ENCODE results near the gene KANTR. TPM values are rescaled to one million over a fixed set of nuclear protein-coding genes. Genes with fewer than 3 reads are reported as not detected.

KANTR gene
- total RNA-seq, 2 experiments from 2014 or later: 6.2 to 6.8 TPM

DNA sequence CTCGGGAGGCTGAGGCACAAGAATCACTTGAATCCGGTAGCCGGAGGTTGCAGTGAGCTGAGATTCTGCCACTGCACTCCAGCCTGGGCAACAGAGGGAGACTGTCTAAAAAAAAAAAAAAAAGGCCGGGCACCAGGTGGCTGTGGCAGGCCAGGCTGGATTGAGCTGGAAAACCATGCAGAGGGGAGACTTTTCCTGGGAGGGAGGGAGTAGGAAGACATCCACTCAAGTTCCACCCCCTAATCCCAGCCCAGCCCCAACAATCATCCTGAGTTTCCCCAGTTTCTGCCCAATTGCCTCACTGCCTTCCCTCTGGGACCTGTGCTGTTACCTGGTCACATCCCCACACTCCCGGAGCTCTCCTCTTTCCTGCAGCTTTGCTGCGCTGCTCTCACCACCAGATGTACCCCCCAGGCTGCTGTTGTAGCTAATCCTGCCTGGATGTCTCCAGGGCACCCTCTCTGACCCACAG, 20.8 kb upstream of the KANTR start:
- TF ChIP-seq, protein P1, sequence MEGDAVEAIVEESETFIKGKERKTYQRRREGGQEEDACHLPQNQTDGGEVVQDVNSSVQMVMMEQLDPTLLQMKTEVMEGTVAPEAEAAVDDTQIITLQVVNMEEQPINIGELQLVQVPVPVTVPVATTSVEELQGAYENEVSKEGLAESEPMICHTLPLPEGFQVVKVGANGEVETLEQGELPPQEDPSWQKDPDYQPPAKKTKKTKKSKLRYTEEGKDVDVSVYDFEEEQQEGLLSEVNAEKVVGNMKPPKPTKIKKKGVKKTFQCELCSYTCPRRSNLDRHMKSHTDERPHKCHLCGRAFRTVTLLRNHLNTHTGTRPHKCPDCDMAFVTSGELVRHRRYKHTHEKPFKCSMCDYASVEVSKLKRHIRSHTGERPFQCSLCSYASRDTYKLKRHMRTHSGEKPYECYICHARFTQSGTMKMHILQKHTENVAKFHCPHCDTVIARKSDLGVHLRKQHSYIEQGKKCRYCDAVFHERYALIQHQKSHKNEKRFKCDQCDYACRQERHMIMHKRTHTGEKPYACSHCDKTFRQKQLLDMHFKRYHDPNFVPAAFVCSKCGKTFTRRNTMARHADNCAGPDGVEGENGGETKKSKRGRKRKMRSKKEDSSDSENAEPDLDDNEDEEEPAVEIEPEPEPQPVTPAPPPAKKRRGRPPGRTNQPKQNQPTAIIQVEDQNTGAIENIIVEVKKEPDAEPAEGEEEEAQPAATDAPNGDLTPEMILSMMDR (IDR thresholded peaks at IDR 0.05): no peak
- Histone ChIP-seq H3K36me3 (ENCODE audit: insufficient read depth, low read length) (no peaks in the 10 kb centered on the region), H3K27ac (ENCODE audit: low read depth in 1 of 2, low read length in 2 of 2) (no peak overlapping the region), H3K4me3 (ENCODE audit: low read length) (no peak overlapping the region), H3K27me3 (ENCODE audit: control insufficient read depth in 1 of 2, insufficient read depth in 2 of 2, low read length in 2 of 2) (no peaks in the 10 kb centered on the region), H3K4me1 (ENCODE audit: insufficient read depth, low read length) (peaks cover 11% of the 10 kb centered on the region), H3K9me3 (ENCODE audit: control insufficient read depth in 1 of 2, insufficient read depth in 1 of 2, low read length in 2 of 2) (peaks cover 0 to 4% of the 10 kb centered on the region in 2 experiments)
- ChIA-PET POLR2A (interaction anchor here (2.1 to 2.7 kb wide), 2 partner anchors 9 to 16 kb away, joined by 10 to 31 read pairs; partner anchors contain the start of gene TSPYL2), CTCF (interaction anchor here (2.0 kb wide), 1 partner anchor 11 kb away, joined by 4 read pairs; no protein-coding TSS in a partner anchor)
- Mint-ChIP-seq H3K27ac (no peak overlapping the region), H3K4me3 (peak overlapping the region; percentile 79), H3K4me1 (ENCODE audit: low read depth) (peaks cover 17% of the 10 kb centered on the region), H3K27me3 (no peaks in the 10 kb centered on the region), H3K9me3 (no peaks in the 10 kb centered on the region), H3K36me3 (ENCODE audit: low read depth) (no peaks in the 10 kb centered on the region)
- ATAC-seq (ENCODE audit: poor library complexity) (no peak), DNase-seq (no peak)
- intact Hi-C loops (cut with DNase I, micrococcal nuclease): no loop called here

DNA sequence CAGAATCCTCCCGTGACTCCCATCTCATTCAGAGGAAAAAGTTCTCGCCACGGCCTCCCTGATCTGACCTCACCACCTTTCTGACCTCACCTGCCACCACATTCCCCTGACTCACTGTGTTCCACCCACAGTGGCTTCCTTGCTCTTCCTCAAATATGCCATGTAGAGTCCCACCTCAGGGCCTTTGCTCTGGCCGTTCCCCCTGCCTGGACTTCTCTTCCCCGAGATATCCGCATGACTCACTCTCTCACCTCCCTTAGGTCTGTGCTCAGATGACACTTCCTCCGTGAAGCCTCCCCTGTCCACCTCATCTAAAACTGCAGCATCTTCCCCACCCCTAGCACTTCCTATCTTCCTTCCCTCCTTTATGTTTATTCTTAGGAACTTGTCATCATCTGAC, 18.9 kb upstream of the KANTR start:
- Histone ChIP-seq H3K27me3 (ENCODE audit: control insufficient read depth in 1 of 2, insufficient read depth in 2 of 2, low read length in 2 of 2) (no peaks in the 10 kb centered on the region), H3K9me3 (ENCODE audit: control insufficient read depth in 1 of 2, insufficient read depth in 1 of 2, low read length in 2 of 2) (peaks cover 0 to 4% of the 10 kb centered on the region in 2 experiments), H3K4me1 (ENCODE audit: insufficient read depth, low read length) (peaks cover 11% of the 10 kb centered on the region), H3K27ac (ENCODE audit: low read depth in 1 of 2, low read length in 2 of 2) (no peak overlapping the region), H3K36me3 (ENCODE audit: insufficient read depth, low read length) (no peaks in the 10 kb centered on the region), H3K4me3 (ENCODE audit: low read length) (no peak overlapping the region)
- ATAC-seq (ENCODE audit: poor library complexity) (no peak), DNase-seq (no peak)
- Mint-ChIP-seq H3K36me3 (ENCODE audit: low read depth) (no peaks in the 10 kb centered on the region), H3K27ac (no peak overlapping the region), H3K27me3 (no peaks in the 10 kb centered on the region), H3K4me3 (no peak overlapping the region), H3K4me1 (ENCODE audit: low read depth) (peaks cover 21% of the 10 kb centered on the region), H3K9me3 (no peaks in the 10 kb centered on the region)
- TF ChIP-seq, protein P1 (IDR thresholded peaks at IDR 0.05): no peak
- ChIA-PET POLR2A (no interaction called here), CTCF (no interaction called here)
- intact Hi-C loops (cut with DNase I, micrococcal nuclease): no loop called here

DNA sequence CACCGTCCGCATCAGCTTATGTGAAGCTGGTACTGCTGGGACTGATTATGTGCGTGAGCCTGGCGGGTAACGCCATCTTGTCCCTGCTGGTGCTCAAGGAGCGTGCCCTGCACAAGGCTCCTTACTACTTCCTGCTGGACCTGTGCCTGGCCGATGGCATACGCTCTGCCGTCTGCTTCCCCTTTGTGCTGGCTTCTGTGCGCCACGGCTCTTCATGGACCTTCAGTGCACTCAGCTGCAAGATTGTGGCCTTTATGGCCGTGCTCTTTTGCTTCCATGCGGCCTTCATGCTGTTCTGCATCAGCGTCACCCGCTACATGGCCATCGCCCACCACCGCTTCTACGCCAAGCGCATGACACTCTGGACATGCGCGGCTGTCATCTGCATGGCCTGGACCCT, 17.3 kb upstream of the KANTR start:
- Histone ChIP-seq H3K4me1 (ENCODE audit: insufficient read depth, low read length) (peaks cover 16% of the 10 kb centered on the region), H3K9me3 (ENCODE audit: control insufficient read depth in 1 of 2, insufficient read depth in 1 of 2, low read length in 2 of 2) (peaks cover 0 to 4% of the 10 kb centered on the region in 2 experiments), H3K4me3 (ENCODE audit: low read length) (no peak overlapping the region), H3K36me3 (ENCODE audit: insufficient read depth, low read length) (no peaks in the 10 kb centered on the region), H3K27ac (ENCODE audit: low read depth in 1 of 2, low read length in 2 of 2) (no peak overlapping the region), H3K27me3 (ENCODE audit: control insufficient read depth in 1 of 2, insufficient read depth in 2 of 2, low read length in 2 of 2) (no peaks in the 10 kb centered on the region)
- H3K4me1 Mint-ChIP-seq (ENCODE audit: low read depth): peaks cover 27% of the 10 kb centered on the region
- H3K27ac Mint-ChIP-seq: no peak overlapping the region
- no peak overlapping the region for H3K4me3 Mint-ChIP-seq
- intact Hi-C loops (cut with DNase I, micrococcal nuclease): no loop called here
- TF ChIP-seq, protein P1 (IDR thresholded peaks at IDR 0.05): no peak
- ATAC-seq (ENCODE audit: poor library complexity) (no peak), DNase-seq (no peak)
- POLR2A ChIA-PET: interaction anchor here (1.0 kb wide), 1 partner anchor 10 kb away, joined by 4 read pairs; no protein-coding TSS in a partner anchor
- H3K36me3 Mint-ChIP-seq (ENCODE audit: low read depth): peaks cover 5% of the 10 kb centered on the region
- CTCF ChIA-PET: no interaction called here
- H3K9me3 Mint-ChIP-seq: no peaks in the 10 kb centered on the region
- H3K27me3 Mint-ChIP-seq: no peaks in the 10 kb centered on the region
